Measurements from ENCODE around the gene HDGFL3.
"Not testable (repeated sequence)": the region's sequence is repeated elsewhere in the genome, so short reads cannot be mapped to it uniquely, and the experiment has no call there.

HDGFL3 gene

DNA sequence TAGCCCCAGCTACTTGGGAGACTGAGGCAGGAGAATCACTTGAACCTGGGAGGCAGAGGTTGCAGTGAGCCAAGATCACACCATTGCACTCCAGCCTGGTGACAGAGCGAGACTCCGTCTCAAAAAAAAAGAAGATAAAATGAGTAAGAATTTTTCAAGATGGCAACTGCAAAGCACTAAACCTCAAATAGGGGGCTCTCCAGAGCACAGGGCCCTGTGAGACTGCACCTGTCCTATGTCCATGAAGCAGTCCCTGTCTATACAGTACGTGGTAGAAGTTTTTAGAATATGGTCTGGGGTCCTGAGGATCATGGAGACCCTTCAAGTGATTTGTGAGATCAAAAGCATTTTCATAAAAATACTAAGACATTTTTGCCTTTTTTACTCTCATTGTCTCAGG lies 122.2 kb downstream of the HDGFL3 start:
- not testable (repeated sequence) for H3K9ac ChIP-seq (ENCODE audit: low read depth, low read length); H3K4me1 ChIP-seq (ENCODE audit: control insufficient read depth, insufficient read depth, low read length)

DNA sequence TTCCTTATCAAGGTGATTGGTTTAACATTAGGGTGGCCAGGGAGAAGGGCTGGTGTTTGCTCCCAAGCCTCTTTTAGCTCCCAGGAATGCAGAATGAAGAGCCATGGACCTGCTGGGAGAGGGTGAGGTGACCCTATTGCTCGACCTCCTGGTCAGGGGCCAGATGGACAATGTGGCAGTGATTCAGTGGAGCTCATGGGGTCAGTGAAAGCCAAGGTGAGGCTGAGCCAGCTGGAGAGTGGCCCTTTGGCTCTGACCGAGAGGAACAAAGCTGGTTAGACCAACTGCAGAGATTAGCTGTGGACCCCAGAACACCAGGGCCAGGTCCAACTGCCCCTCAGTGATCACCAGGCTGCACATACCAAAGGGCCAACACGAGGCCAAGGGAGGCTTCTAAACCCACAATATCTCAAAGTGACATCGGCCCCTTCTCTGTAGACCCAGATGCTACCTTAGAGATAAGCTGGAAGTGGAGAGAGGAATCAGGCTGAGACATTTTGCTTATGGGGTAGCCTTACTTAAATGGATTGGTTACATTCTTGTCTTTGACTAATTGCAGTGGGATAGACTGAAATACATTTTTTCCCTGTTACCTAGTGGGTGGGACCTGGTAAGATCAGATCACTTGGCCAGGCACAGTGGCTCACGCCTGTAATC lies 124.8 kb downstream of the HDGFL3 start:
- Histone ChIP-seq H3K36me3 (ENCODE audit: control insufficient read depth, insufficient read depth, low read length) (no peaks in the 10 kb centered on the region), H3K27ac (ENCODE audit: low read depth, low read length) (no peak overlapping the region), H3K4me1 (ENCODE audit: control insufficient read depth, insufficient read depth, low read length) (no peaks in the 10 kb centered on the region), H3K9ac (ENCODE audit: low read depth, low read length) (no peak overlapping the region), H3K9me3 (ENCODE audit: control insufficient read depth, insufficient read depth, low read length) (no peaks in the 10 kb centered on the region), H3K27me3 (ENCODE audit: control insufficient read depth, insufficient read depth, low read length) (peaks cover under 1% of the 10 kb centered on the region; the same call in 1 of the 2 replicates), H3K4me3 (ENCODE audit: low read depth, low read length) (no peak overlapping the region)

More for the DNA sequence above, 122.2 kb downstream of the HDGFL3 start:
- H3K27me3 ChIP-seq (ENCODE audit: control insufficient read depth, insufficient read depth, low read length); H3K36me3 ChIP-seq (ENCODE audit: control insufficient read depth, insufficient read depth, low read length); H3K4me3 ChIP-seq (ENCODE audit: low read depth, low read length); H3K27ac ChIP-seq (ENCODE audit: low read depth, low read length); H3K9me3 ChIP-seq (ENCODE audit: control insufficient read depth, insufficient read depth, low read length): not testable (repeated sequence)

DNA sequence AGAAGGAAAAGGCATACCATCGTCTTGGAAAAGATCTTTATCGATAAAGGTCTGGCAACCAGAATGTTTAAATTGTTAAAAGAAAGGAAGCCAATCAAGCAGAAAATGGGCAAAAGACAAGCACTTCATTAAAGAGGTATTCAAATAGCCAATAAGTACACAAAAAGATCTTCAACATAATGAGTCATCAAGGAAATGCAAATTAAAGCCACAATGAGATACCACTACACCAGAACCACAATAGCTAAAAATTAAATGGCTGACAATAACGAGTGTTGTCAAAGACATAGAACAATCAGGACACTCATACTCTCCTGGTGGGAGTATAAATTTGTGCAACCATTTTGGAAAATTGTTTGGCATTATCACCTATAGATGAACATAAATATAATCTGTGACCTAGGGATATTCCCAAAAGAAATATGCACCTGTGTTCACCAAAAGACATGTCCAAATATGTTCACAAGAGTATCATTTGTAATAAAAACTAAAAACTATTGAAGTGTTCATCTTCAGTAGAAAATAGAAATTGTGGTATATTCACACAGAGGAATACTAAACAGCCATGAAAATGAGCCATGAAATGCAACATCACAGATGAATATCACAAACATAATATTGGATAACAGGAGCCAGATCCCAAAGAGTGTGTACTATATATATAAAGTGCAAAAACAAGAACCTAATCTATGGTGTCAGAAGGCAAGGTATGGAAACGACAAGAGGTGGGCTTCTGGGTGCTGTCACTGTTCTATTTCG lies 126.2 kb downstream of the HDGFL3 start:
- Histone ChIP-seq H3K9ac (ENCODE audit: low read depth, low read length) (no peak overlapping the region), H3K4me1 (ENCODE audit: control insufficient read depth, insufficient read depth, low read length) (no peaks in the 10 kb centered on the region), H3K27ac (ENCODE audit: low read depth, low read length) (no peak overlapping the region), H3K36me3 (ENCODE audit: control insufficient read depth, insufficient read depth, low read length) (no peaks in the 10 kb centered on the region), H3K9me3 (ENCODE audit: control insufficient read depth, insufficient read depth, low read length) (no peaks in the 10 kb centered on the region), H3K4me3 (ENCODE audit: low read depth, low read length) (no peak overlapping the region), H3K27me3 (ENCODE audit: control insufficient read depth, insufficient read depth, low read length) (peaks cover 3% of the 10 kb centered on the region; the same call in 1 of the 2 replicates)

DNA sequence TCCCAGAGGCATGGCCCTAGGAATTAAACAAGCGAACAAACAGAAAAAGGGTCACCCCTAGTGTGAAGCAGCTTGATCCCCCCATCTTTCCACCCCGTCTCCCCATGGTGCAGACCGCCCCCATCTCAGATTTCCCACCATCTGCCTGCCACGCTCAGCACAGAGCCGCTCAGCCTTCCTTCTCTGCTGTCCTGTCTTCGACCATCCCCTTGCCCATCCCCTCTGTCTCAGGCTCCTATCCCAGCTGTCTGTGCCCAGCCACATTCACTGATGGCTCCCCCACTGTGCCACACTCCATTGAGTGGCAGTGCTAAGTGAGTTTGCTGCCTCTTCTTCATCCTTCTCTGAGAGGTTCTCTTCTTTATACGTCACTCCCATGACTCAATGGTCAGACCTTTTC lies 128.9 kb downstream of the HDGFL3 start:
- Histone ChIP-seq H3K9ac (ENCODE audit: low read depth, low read length) (no peak overlapping the region), H3K27ac (ENCODE audit: low read depth, low read length) (no peak overlapping the region), H3K9me3 (ENCODE audit: control insufficient read depth, insufficient read depth, low read length) (peaks cover under 1% of the 10 kb centered on the region), H3K36me3 (ENCODE audit: control insufficient read depth, insufficient read depth, low read length) (no peaks in the 10 kb centered on the region), H3K27me3 (ENCODE audit: control insufficient read depth, insufficient read depth, low read length) (peaks cover 3% of the 10 kb centered on the region; the same call in 1 of the 2 replicates), H3K4me3 (ENCODE audit: low read depth, low read length) (no peak overlapping the region), H3K4me1 (ENCODE audit: control insufficient read depth, insufficient read depth, low read length) (no peaks in the 10 kb centered on the region)
